Keratinocyte (primary cell): ENCODE data around the gene KCNJ1.

ENCODE experiments used
- CTCF ChIP-seq, 3 experiments: IDR thresholded peaks in 1 of 3; conservative IDR thresholded peaks in 1 of 3; optimal IDR thresholded peaks in 1 of 3; 2 replicates in 2 of 3; 3 replicates in 1 of 3; pipeline versions ENCODE3 to v1.5.1; 2011; ENCODE audit warnings: low read length in 3 of 3, mild to moderate bottlenecking in 3 of 3, moderate library complexity in 2 of 3, control low read depth in 1 of 3, inconsistent platforms in 1 of 3; ENCODE audit not compliant: insufficient read depth in 2 of 3; ENCODE audit errors: extremely low read depth in 1 of 3
- EZH2 ChIP-seq: IDR thresholded peaks from one replicate; pipeline ENCODE4 v1.6.1; 2012; ENCODE audit warnings: inconsistent platforms, mild to moderate bottlenecking, low read length, moderate library complexity

DNA sequence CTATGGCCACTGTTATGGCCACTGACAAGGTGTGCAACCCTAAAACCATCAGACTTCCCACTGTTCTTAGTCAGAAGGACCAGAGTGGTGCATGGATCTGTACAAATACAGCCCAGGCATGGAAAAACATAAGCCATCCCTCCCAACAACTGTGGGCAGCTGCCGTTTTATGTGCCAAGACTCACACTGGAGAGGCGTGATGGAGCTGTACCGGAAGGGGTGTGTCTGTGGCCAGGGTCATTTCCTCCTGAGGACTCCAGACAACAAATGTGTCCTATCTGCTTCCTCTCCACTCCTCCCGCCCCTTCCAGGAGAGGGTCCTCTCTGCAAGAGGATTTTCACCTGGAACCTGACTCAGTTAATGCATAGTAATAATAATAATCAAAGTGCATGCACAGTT is 29.5 kb downstream of the KCNJ1 start:
- TF ChIP-seq CTCF (optimal IDR thresholded peaks at IDR 0.05 in 1 of 3, IDR thresholded peaks at IDR 0.05 in 1 of 3, conservative IDR thresholded peaks at IDR 0.05 in 1 of 3; ENCODE audit: extremely low read depth in 1 of 3, insufficient read depth in 2 of 3, low read length in 3 of 3) (no peak), EZH2 (no peak)
